Endothelial cell of umbilical vein (primary cell): ENCODE measurements around the gene ATP1A4. TPM values are rescaled to one million over a fixed set of nuclear protein-coding genes. Genes with fewer than 3 reads are reported as not detected.

Experiments used
- BruUV-seq: library from RNA; stranded (reverse); fragments of 400-500 nt; replicated peaks from 2 replicates; lab custom pipeline; 2021; lab: Mats Ljungman, UMichigan
- CTCF ChIA-PET: fragments of 300-600, 350-600 bp; sonication (Branson Sonifier 250); formaldehyde crosslinking; loops from one replicate; lab custom pipeline; 2021; ENCODE audit warnings: antibody characterized with exemption, inconsistent platforms; lab: Charles Lee
- POLR2A ChIA-PET: fragments of 300-600, 350-600 bp; sonication (Branson Sonifier 250); formaldehyde crosslinking; loops from one replicate; lab custom pipeline; 2021; ENCODE audit warnings: antibody characterized with exemption, inconsistent platforms; lab: Charles Lee
- DNase-seq: peaks from one replicate; pipeline ENCODE4 v3.0.0-alpha.2; 2011; ENCODE audit warnings: low read depth, low spot score
- FAIRE-seq: peaks from 2 replicates; lab custom pipeline; 2011; peaks lifted over from hg19 to GRCh38; lab: Jason Lieb, UNC
- H2AFZ ChIP-seq: 2 replicates; pipeline ENCODE4 v1.6.0; 2012; ENCODE audit warnings: low read depth, low read length, control low read depth, inconsistent platforms
- H3K27ac ChIP-seq: 2 replicates; pipeline ENCODE4 v1.5.1; 2011; ENCODE audit warnings: low read depth, mild to moderate bottlenecking, control low read depth, low read length, moderate library complexity; ENCODE audit not compliant: insufficient read depth
- H3K27me3 ChIP-seq, 2 experiments: 2 replicates each; pipeline versions ENCODE4 v1.6.0 to v1.6.1; 2011; ENCODE audit warnings: low read length in 2 of 2, mixed read lengths in 1 of 2; ENCODE audit not compliant: control insufficient read depth in 2 of 2, insufficient read depth in 2 of 2
- H3K36me3 ChIP-seq, 2 experiments: 2 replicates in 1 of 2; 3 replicates in 1 of 2; pipeline ENCODE4 v1.5.1; 2011; ENCODE audit warnings: low read length in 2 of 2, mild to moderate bottlenecking in 1 of 2, moderate library complexity in 1 of 2; ENCODE audit not compliant: control insufficient read depth in 2 of 2, insufficient read depth in 2 of 2; ENCODE audit errors: extremely low read depth in 1 of 2
- H3K4me1 ChIP-seq: 3 replicates; pipeline ENCODE4 v1.5.1; 2011; ENCODE audit warnings: mild to moderate bottlenecking, low read length; ENCODE audit not compliant: control insufficient read depth, insufficient read depth; ENCODE audit errors: extremely low read depth
- H3K4me2 ChIP-seq: 2 replicates; pipeline ENCODE4 v1.6.1; 2011; ENCODE audit warnings: low read length, control low read depth, mixed read lengths; ENCODE audit not compliant: insufficient read depth
- H3K4me3 ChIP-seq, 3 experiments: fragments of 200-600 bp in 1 of 3; sonication (generic), shearing (Covaris generic) in 1 of 3; replicated peaks in 1 of 3; 2 replicates each; pipeline ENCODE4 v1.5.1; 2011 to 2016; ENCODE audit warnings: control low read depth in 3 of 3, low read length in 3 of 3, mild to moderate bottlenecking in 2 of 3, inconsistent platforms in 1 of 3, low read depth in 1 of 3, moderate library complexity in 1 of 3; ENCODE audit not compliant: insufficient read depth in 1 of 3
- H3K79me2 ChIP-seq: 2 replicates; pipeline ENCODE4 v1.6.0; 2012; ENCODE audit warnings: low read length, inconsistent platforms; ENCODE audit not compliant: control insufficient read depth, insufficient read depth
- H3K9ac ChIP-seq: replicated peaks from 2 replicates; pipeline ENCODE3; 2011; ENCODE audit warnings: low read length, control low read depth; ENCODE audit not compliant: insufficient read depth; ENCODE audit errors: extremely low read depth
- H3K9me1 ChIP-seq: replicated peaks from 3 replicates; pipeline ENCODE4 v1.6.0; 2011; ENCODE audit warnings: mild to moderate bottlenecking, low read length; ENCODE audit not compliant: control insufficient read depth, insufficient read depth; ENCODE audit errors: extremely low read depth
- H3K9me3 ChIP-seq: replicated peaks from 2 replicates; pipeline ENCODE4 v1.5.1; 2012; ENCODE audit warnings: low read length, inconsistent platforms; ENCODE audit not compliant: control insufficient read depth, insufficient read depth
- H4K20me1 ChIP-seq: replicated peaks from 2 replicates; pipeline ENCODE3; 2011; ENCODE audit warnings: mild to moderate bottlenecking, low read length; ENCODE audit not compliant: control insufficient read depth, insufficient read depth; ENCODE audit errors: extremely low read depth
- CTCF ChIP-seq, 2 donors: IDR thresholded peaks; 1 replicate in 1 of 2; 2 replicates in 1 of 2; pipeline ENCODE4 v1.5.1; 2011; ENCODE audit warnings: low read length in 2 of 2, mild to moderate bottlenecking in 2 of 2, moderate library complexity in 2 of 2, control low read depth in 1 of 2, inconsistent platforms in 1 of 2, low read depth in 1 of 2; ENCODE audit not compliant: insufficient read depth in 1 of 2; ENCODE audit errors: extremely low read depth in 1 of 2
- GATA2 ChIP-seq: IDR thresholded peaks from 2 replicates; pipeline ENCODE4 v1.7.0; 2011; ENCODE audit warnings: low read depth, mild to moderate bottlenecking, moderate library complexity, mixed read lengths, low read length; ENCODE audit not compliant: insufficient read length, insufficient read depth
- dilution Hi-C: fragments of 300-500 bp; cut with MboI; formaldehyde crosslinking; loops from one replicate; pipeline ENCODE4 v1.15.0; 2019; ENCODE audit warnings: low sequenced_read_pairs; ENCODE audit not compliant: extremely low pct_ligation_motif_present
- intact Hi-C: fragments of 100-400 bp; cut with micrococcal nuclease; formaldehyde crosslinking; loops from one replicate; pipeline ENCODE4 v1.10.0; 2022
- polyA plus RNA-seq, 4 experiments: library from polyadenylated mRNA; depleted of rRNA in 3 of 4; stranded (reverse) in 3 of 4; unstranded in 1 of 4; fragments of >200 nt; gene quantifications; 2 replicates each; pipeline versions ENCODE4 v1.2.1 to v1.2.3, GENCODE V29; 2011 to 2012; ENCODE audit warnings: missing spikeins in 1 of 4
- total RNA-seq: library from RNA; stranded (reverse); gene quantifications from 2 replicates; pipeline ENCODE4 v1.2.3, GENCODE V29; 2021

The ATP1A4 gene
- total and polyA plus RNA-seq, 2 donors (not counting 3 experiments of a cell fraction or from before 2014, with no cell fraction given) = not detected

- no peaks in the 10 kb centered on the region for H3K9me3 ChIP-seq
- peaks cover 12% of the 10 kb centered on the region for H3K4me1 ChIP-seq
- H3K9me1 ChIP-seq = no peaks in the 10 kb centered on the region
- H3K27ac ChIP-seq = peak overlapping the region; percentile 16
- no peak overlapping the region for H3K9ac ChIP-seq
- DNase-seq = peak; percentile 73
- ChIA-PET CTCF (interaction anchor here (0.7 to 6.0 kb wide), 29 partner anchors 10 to 362 kb away, joined by 3 to 511 read pairs (median 11); partner anchors contain the start of genes CASQ1, DCAF8, IGSF8 and PEX19), POLR2A (interaction anchor here (0.5 to 1.2 kb wide), 3 partner anchors 11 to 1087 kb away, joined by 3 to 5 read pairs (median 4); no protein-coding TSS in a partner anchor)
- no TSS peak for BruUV-seq
- intact Hi-C loops (loop anchor here (1.0 kb wide), 2 partner anchors 26 to 118 kb away; no protein-coding TSS in a partner anchor), dilution Hi-C loops (no loop called here)
- no peak overlapping the region for H3K4me3 ChIP-seq
- peak; percentile 8 for FAIRE-seq
- H2AFZ ChIP-seq = no peak overlapping the region
- no peak overlapping the region for H3K4me2 ChIP-seq
- no peaks in the 10 kb centered on the region for H3K79me2 ChIP-seq
- H3K36me3 ChIP-seq = peaks cover 43 to 53% of the 10 kb centered on the region in 2 experiments
- no peaks in the 10 kb centered on the region for H4K20me1 ChIP-seq
- H3K27me3 ChIP-seq = no peaks in the 10 kb centered on the region
- TF ChIP-seq GATA2 = no peak
- peak; percentile 52 to 70 for TF ChIP-seq CTCF (IDR thresholded peaks at IDR 0.05; ENCODE audit: extremely low read depth in 1 of 2, insufficient read depth in 1 of 2, low read depth in 1 of 2, low read length in 2 of 2)
Observed at GRCh38 chr1:160219062-160219929, 67.9 kb downstream of the ATP1A4 start.
